GM21717 (cell line): ENCODE results near the gene FALEC.
"Not testable (repeated sequence)": the region's sequence is repeated elsewhere in the genome, so short reads cannot be mapped to it uniquely, and the experiment has no call there.

ENCODE experiments used
- ATAC-seq: cut with Tn5 transposase; IDR thresholded peaks from one replicate; pipeline ENCODE4 v1.9.1; 2021; ENCODE audit warnings: mild to moderate bottlenecking, moderate library complexity; ENCODE audit not compliant: unreplicated experiment

Gene FALEC

GRCh38 chr1:150558303-150558704 is 42.8 kb downstream of the FALEC start:
- no peak for ATAC-seq

GRCh38 chr1:150558761-150559655 is 43.5 kb downstream of the FALEC start:
- no peak for ATAC-seq

GRCh38 chr1:150559656-150560010 is 44.1 kb downstream of the FALEC start:
- no peak for ATAC-seq

GRCh38 chr1:150560011-150560438 is 44.5 kb downstream of the FALEC start:
- ATAC-seq: no peak

- ATAC-seq: peak; percentile 28
Measured at GRCh38 chr1:150560576-150561253, 45.2 kb downstream of the FALEC start.

GRCh38 chr1:150561254-150561973 is 45.9 kb downstream of the FALEC start:
- ATAC-seq: peak; percentile 15

GRCh38 chr1:150561974-150562445 is 46.5 kb downstream of the FALEC start:
- peak; percentile 31 for ATAC-seq

GRCh38 chr1:150562446-150563339 is 47.1 kb downstream of the FALEC start:
- ATAC-seq: peak; percentile 29

GRCh38 chr1:150563340-150564038 is 47.9 kb downstream of the FALEC start:
- no peak for ATAC-seq

GRCh38 chr1:150564051-150564991 is 48.8 kb downstream of the FALEC start:
- ATAC-seq: no peak

GRCh38 chr1:150565240-150565991 is 49.9 kb downstream of the FALEC start:
- ATAC-seq: not testable (repeated sequence)

- ATAC-seq: no peak
Measured at GRCh38 chr1:150566589-150567340, 51.2 kb downstream of the FALEC start.

GRCh38 chr1:150567341-150567716 is 51.8 kb downstream of the FALEC start:
- peak; percentile 23 for ATAC-seq

- peak; percentile 7 for ATAC-seq
Measured at GRCh38 chr1:150567717-150568593, 52.4 kb downstream of the FALEC start.

GRCh38 chr1:150568594-150568966 is 53.0 kb downstream of the FALEC start:
- no peak for ATAC-seq

- no peak for ATAC-seq
Measured at GRCh38 chr1:150572918-150573647, 57.5 kb downstream of the FALEC start.
